ENCODE measurements around the gene ARHGEF28. TPM values are rescaled to one million over a fixed set of nuclear protein-coding genes. Genes with fewer than 3 reads are reported as not detected.

The ARHGEF28 gene
- total RNA-seq, 1 experiment from 2014 or later: 6.1 TPM

DNA sequence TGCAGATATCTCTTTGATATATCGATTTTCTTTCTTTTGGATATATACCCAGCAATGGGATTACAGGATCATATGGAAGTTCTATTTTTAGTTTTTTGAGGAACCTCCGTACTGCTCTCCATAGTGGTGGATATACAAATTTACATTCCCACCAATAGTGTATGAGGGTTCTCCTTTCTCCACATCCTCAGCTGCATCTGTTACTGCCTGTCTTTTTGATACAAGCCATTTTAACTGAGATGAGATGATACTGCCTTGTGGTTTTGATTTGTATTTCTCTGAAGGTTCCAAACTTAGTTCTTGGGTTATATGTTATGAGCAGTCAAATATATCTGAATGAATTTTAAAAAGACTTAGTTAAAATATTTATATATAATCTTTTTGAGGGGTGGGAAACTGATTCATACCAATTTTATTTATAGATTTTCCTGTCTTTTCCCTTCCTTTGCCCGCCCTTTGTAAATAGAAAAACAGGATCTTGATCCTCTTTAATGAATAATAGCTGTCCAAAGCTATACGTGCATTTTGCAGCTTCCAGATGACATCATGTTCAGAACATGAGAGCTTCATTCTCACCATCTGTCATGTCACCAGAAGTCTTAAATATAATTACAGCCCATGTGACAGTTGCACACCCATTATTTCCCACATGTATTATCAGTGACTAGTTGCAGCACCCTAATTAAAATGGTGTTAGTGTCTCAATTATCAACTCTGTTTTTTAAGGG is 6.2 kb upstream of the ARHGEF28 start:
- H3K9ac ChIP-seq (ENCODE audit: low read length): no peak overlapping the region
- no peak overlapping the region for H3K4me3 ChIP-seq (replicated peaks in 1 of 2; ENCODE audit: low read depth in 1 of 2, low read length in 2 of 2)
- TF ChIP-seq EGR1 (IDR thresholded peaks at IDR 0.05; ENCODE audit: low read depth): no peak
- TF ChIP-seq EZH2phosphoT487 (IDR thresholded peaks at IDR 0.05; ENCODE audit: borderline replicate concordance): no peak
- no peak for TF ChIP-seq TCF7L2 (IDR thresholded peaks at IDR 0.05; ENCODE audit: borderline replicate concordance, extremely low read depth, insufficient read depth, insufficient read length)
- no peak for TF ChIP-seq JUND (IDR thresholded peaks at IDR 0.05)
- TF ChIP-seq CBX3 (IDR thresholded peaks at IDR 0.05; ENCODE audit: low read depth): no peak
- TF ChIP-seq, protein P1, sequence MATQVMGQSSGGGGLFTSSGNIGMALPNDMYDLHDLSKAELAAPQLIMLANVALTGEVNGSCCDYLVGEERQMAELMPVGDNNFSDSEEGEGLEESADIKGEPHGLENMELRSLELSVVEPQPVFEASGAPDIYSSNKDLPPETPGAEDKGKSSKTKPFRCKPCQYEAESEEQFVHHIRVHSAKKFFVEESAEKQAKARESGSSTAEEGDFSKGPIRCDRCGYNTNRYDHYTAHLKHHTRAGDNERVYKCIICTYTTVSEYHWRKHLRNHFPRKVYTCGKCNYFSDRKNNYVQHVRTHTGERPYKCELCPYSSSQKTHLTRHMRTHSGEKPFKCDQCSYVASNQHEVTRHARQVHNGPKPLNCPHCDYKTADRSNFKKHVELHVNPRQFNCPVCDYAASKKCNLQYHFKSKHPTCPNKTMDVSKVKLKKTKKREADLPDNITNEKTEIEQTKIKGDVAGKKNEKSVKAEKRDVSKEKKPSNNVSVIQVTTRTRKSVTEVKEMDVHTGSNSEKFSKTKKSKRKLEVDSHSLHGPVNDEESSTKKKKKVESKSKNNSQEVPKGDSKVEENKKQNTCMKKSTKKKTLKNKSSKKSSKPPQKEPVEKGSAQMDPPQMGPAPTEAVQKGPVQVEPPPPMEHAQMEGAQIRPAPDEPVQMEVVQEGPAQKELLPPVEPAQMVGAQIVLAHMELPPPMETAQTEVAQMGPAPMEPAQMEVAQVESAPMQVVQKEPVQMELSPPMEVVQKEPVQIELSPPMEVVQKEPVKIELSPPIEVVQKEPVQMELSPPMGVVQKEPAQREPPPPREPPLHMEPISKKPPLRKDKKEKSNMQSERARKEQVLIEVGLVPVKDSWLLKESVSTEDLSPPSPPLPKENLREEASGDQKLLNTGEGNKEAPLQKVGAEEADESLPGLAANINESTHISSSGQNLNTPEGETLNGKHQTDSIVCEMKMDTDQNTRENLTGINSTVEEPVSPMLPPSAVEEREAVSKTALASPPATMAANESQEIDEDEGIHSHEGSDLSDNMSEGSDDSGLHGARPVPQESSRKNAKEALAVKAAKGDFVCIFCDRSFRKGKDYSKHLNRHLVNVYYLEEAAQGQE (IDR thresholded peaks at IDR 0.05; ENCODE audit: low read depth): no peak
- TF ChIP-seq ELF1 (IDR thresholded peaks at IDR 0.05; ENCODE audit: borderline replicate concordance, low read depth): no peak
- TF ChIP-seq, protein P2, sequence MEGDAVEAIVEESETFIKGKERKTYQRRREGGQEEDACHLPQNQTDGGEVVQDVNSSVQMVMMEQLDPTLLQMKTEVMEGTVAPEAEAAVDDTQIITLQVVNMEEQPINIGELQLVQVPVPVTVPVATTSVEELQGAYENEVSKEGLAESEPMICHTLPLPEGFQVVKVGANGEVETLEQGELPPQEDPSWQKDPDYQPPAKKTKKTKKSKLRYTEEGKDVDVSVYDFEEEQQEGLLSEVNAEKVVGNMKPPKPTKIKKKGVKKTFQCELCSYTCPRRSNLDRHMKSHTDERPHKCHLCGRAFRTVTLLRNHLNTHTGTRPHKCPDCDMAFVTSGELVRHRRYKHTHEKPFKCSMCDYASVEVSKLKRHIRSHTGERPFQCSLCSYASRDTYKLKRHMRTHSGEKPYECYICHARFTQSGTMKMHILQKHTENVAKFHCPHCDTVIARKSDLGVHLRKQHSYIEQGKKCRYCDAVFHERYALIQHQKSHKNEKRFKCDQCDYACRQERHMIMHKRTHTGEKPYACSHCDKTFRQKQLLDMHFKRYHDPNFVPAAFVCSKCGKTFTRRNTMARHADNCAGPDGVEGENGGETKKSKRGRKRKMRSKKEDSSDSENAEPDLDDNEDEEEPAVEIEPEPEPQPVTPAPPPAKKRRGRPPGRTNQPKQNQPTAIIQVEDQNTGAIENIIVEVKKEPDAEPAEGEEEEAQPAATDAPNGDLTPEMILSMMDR (IDR thresholded peaks at IDR 0.05 in 2 of 3, conservative IDR thresholded peaks at IDR 0.05 in 1 of 3; ENCODE audit: borderline replicate concordance in 1 of 3, insufficient read depth in 1 of 3, low read depth in 2 of 3, low read length in 2 of 3): no peak
- H2AFZ ChIP-seq (ENCODE audit: low read depth, low read length, poor library complexity, severe bottlenecking): no peak overlapping the region
- POLR2A ChIA-PET: no interaction called here
- DNase-seq (ENCODE audit: low read depth, low spot score) (no peak), ATAC-seq (no peak)
- no TSS peak for BruUV-seq (replicated peaks)
- no peaks in the 10 kb centered on the region for H3K9me3 ChIP-seq (ENCODE audit: control insufficient read depth in 1 of 2, insufficient read depth in 1 of 2, low read depth in 1 of 2, low read length in 2 of 2)
- intact Hi-C loops (cut with micrococcal nuclease): no loop called here
- H3K4me1 ChIP-seq (ENCODE audit: control insufficient read depth in 1 of 2, insufficient read depth in 2 of 2, low read length in 2 of 2): peaks cover 1 to 10% of the 10 kb centered on the region in 2 experiments; a peak in 3 of 4 replicates
- RAD21 ChIA-PET (ENCODE audit: low non-redundant PET in 1 of 2, low total read pairs in 2 of 2, uncharacterized antibody in 2 of 2, unreplicated experiment in 2 of 2): no interaction called here
- CTCF ChIA-PET: no interaction called here
- no peaks in the 10 kb centered on the region for H3K27me3 ChIP-seq (ENCODE audit: insufficient read depth, low read length)
- no peak overlapping the region for H3K4me2 ChIP-seq (ENCODE audit: low read length)
- no peaks in the 10 kb centered on the region for H3K9me2 ChIP-seq (ENCODE audit: insufficient read depth)
- H3K79me2 ChIP-seq (ENCODE audit: insufficient read depth, low read length): no peaks in the 10 kb centered on the region
- H4K20me1 ChIP-seq (ENCODE audit: insufficient read depth): no peaks in the 10 kb centered on the region
- no peaks in the 10 kb centered on the region for H3K36me3 ChIP-seq (ENCODE audit: control insufficient read depth in 1 of 2, insufficient read depth in 2 of 2, low read length in 2 of 2)
- no peak overlapping the region for H3K27ac ChIP-seq (ENCODE audit: low read depth, low read length)
